Measurements from ENCODE around the gene TDRKH. TPM values are rescaled to one million over a fixed set of nuclear protein-coding genes. Genes with fewer than 3 reads are reported as not detected.

The TDRKH gene
- total and polyA plus RNA-seq, 2 of the 13 experiments (the other 11 are each of a cell fraction or from before 2014, with no cell fraction given) = 3.9 to 5.4 TPM

GRCh38 chr1:151790071-151790939 lies at the start of gene TDRKH (continued):
- TF ChIP-seq, protein P1, sequence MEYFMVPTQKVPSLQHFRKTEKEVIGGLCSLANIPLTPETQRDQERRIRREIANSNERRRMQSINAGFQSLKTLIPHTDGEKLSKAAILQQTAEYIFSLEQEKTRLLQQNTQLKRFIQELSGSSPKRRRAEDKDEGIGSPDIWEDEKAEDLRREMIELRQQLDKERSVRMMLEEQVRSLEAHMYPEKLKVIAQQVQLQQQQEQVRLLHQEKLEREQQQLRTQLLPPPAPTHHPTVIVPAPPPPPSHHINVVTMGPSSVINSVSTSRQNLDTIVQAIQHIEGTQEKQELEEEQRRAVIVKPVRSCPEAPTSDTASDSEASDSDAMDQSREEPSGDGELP (IDR thresholded peaks at IDR 0.05; ENCODE audit: borderline replicate concordance, low read depth) = peak; percentile 70; the same call in 1 of the 2 replicates
- TF ChIP-seq, protein P2, sequence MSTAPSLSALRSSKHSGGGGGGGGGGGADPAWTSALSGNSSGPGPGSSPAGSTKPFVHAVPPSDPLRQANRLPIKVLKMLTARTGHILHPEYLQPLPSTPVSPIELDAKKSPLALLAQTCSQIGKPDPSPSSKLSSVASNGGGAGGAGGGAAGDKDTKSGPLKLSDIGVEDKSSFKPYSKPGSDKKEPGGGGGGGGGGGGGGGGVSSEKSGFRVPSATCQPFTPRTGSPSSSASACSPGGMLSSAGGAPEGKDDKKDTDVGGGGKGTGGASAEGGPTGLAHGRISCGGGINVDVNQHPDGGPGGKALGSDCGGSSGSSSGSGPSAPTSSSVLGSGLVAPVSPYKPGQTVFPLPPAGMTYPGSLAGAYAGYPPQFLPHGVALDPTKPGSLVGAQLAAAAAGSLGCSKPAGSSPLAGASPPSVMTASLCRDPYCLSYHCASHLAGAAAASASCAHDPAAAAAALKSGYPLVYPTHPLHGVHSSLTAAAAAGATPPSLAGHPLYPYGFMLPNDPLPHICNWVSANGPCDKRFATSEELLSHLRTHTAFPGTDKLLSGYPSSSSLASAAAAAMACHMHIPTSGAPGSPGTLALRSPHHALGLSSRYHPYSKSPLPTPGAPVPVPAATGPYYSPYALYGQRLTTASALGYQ (CRISPR knock-in tag; IDR thresholded peaks at IDR 0.05) = no peak; the same call in 1 of the 2 replicates
- TF ChIP-seq ISL2 (CRISPR knock-in tag; IDR thresholded peaks at IDR 0.05) = 0 out of 2 replicates have a peak, but pooled peaks have one; percentile 70
- TF ChIP-seq, protein P3, sequence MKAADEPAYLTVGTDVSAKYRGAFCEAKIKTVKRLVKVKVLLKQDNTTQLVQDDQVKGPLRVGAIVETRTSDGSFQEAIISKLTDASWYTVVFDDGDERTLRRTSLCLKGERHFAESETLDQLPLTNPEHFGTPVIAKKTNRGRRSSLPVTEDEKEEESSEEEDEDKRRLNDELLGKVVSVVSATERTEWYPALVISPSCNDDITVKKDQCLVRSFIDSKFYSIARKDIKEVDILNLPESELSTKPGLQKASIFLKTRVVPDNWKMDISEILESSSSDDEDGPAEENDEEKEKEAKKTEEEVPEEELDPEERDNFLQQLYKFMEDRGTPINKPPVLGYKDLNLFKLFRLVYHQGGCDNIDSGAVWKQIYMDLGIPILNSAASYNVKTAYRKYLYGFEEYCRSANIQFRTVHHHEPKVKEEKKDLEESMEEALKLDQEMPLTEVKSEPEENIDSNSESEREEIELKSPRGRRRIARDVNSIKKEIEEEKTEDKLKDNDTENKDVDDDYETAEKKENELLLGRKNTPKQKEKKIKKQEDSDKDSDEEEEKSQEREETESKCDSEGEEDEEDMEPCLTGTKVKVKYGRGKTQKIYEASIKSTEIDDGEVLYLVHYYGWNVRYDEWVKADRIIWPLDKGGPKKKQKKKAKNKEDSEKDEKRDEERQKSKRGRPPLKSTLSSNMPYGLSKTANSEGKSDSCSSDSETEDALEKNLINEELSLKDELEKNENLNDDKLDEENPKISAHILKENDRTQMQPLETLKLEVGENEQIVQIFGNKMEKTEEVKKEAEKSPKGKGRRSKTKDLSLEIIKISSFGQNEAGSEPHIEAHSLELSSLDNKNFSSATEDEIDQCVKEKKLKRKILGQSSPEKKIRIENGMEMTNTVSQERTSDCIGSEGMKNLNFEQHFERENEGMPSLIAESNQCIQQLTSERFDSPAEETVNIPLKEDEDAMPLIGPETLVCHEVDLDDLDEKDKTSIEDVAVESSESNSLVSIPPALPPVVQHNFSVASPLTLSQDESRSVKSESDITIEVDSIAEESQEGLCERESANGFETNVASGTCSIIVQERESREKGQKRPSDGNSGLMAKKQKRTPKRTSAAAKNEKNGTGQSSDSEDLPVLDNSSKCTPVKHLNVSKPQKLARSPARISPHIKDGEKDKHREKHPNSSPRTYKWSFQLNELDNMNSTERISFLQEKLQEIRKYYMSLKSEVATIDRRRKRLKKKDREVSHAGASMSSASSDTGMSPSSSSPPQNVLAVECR (CRISPR knock-in tag; IDR thresholded peaks at IDR 0.05; ENCODE audit: borderline replicate concordance) = peak; percentile 86
- TF ChIP-seq ZNF614 (CRISPR knock-in tag; IDR thresholded peaks at IDR 0.05; ENCODE audit: borderline replicate concordance) = no peak
- TF ChIP-seq, protein P4, sequence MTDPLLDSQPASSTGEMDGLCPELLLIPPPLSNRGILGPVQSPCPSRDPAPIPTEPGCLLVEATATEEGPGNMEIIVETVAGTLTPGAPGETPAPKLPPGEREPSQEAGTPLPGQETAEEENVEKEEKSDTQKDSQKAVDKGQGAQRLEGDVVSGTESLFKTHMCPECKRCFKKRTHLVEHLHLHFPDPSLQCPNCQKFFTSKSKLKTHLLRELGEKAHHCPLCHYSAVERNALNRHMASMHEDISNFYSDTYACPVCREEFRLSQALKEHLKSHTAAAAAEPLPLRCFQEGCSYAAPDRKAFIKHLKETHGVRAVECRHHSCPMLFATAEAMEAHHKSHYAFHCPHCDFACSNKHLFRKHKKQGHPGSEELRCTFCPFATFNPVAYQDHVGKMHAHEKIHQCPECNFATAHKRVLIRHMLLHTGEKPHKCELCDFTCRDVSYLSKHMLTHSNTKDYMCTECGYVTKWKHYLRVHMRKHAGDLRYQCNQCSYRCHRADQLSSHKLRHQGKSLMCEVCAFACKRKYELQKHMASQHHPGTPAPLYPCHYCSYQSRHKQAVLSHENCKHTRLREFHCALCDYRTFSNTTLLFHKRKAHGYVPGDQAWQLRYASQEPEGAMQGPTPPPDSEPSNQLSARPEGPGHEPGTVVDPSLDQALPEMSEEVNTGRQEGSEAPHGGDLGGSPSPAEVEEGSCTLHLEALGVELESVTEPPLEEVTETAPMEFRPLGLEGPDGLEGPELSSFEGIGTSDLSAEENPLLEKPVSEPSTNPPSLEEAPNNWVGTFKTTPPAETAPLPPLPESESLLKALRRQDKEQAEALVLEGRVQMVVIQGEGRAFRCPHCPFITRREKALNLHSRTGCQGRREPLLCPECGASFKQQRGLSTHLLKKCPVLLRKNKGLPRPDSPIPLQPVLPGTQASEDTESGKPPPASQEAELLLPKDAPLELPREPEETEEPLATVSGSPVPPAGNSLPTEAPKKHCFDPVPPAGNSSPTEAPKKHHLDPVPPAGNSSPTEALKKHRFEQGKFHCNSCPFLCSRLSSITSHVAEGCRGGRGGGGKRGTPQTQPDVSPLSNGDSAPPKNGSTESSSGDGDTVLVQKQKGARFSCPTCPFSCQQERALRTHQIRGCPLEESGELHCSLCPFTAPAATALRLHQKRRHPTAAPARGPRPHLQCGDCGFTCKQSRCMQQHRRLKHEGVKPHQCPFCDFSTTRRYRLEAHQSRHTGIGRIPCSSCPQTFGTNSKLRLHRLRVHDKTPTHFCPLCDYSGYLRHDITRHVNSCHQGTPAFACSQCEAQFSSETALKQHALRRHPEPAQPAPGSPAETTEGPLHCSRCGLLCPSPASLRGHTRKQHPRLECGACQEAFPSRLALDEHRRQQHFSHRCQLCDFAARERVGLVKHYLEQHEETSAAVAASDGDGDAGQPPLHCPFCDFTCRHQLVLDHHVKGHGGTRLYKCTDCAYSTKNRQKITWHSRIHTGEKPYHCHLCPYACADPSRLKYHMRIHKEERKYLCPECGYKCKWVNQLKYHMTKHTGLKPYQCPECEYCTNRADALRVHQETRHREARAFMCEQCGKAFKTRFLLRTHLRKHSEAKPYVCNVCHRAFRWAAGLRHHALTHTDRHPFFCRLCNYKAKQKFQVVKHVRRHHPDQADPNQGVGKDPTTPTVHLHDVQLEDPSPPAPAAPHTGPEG (CRISPR knock-in tag; IDR thresholded peaks at IDR 0.05) = peak; percentile 60; the same call in 1 of the 2 replicates
- TF ChIP-seq, protein P5, sequence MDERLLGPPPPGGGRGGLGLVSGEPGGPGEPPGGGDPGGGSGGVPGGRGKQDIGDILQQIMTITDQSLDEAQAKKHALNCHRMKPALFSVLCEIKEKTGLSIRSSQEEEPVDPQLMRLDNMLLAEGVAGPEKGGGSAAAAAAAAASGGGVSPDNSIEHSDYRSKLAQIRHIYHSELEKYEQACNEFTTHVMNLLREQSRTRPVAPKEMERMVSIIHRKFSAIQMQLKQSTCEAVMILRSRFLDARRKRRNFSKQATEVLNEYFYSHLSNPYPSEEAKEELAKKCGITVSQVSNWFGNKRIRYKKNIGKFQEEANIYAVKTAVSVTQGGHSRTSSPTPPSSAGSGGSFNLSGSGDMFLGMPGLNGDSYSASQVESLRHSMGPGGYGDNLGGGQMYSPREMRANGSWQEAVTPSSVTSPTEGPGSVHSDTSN (CRISPR knock-in tag; IDR thresholded peaks at IDR 0.05) = peak; percentile 96
- TF ChIP-seq RARA (CRISPR knock-in tag; IDR thresholded peaks at IDR 0.05) = peak; percentile 34; the same call in 1 of the 2 replicates
- TF ChIP-seq, protein P6, sequence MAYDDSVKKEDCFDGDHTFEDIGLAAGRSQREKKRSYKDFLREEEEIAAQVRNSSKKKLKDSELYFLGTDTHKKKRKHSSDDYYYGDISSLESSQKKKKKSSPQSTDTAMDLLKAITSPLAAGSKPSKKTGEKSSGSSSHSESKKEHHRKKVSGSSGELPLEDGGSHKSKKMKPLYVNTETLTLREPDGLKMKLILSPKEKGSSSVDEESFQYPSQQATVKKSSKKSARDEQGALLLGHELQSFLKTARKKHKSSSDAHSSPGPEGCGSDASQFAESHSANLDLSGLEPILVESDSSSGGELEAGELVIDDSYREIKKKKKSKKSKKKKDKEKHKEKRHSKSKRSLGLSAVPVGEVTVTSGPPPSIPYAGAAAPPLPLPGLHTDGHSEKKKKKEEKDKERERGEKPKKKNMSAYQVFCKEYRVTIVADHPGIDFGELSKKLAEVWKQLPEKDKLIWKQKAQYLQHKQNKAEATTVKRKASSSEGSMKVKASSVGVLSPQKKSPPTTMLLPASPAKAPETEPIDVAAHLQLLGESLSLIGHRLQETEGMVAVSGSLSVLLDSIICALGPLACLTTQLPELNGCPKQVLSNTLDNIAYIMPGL (CRISPR knock-in tag; IDR thresholded peaks at IDR 0.05; ENCODE audit: borderline replicate concordance in 1 of 2, low read depth in 1 of 2) = peak; percentile 55 to 67; a peak in 3 of 4 replicates
